DND-41 (cell line): ENCODE measurements around the gene AKAP1.

Experiments
- ATAC-seq: fragments of 200-7000 bp; cut with Tn5 transposase; 3 replicates; pipeline ENCODE4 v1.9.1; 2021; ENCODE audit warnings: low read depth; ENCODE audit not compliant: insufficient read depth
- DNase-seq: peaks from one replicate; pipeline ENCODE4 v3.0.0-alpha.2; 2020
- H2AFZ ChIP-seq: 2 replicates; pipeline ENCODE4 v1.6.0; 2012; ENCODE audit warnings: low read depth, low read length
- H3K27ac ChIP-seq: 2 replicates; pipeline ENCODE4 v1.5.1; 2012; ENCODE audit warnings: low read length, inconsistent platforms
- H3K27me3 ChIP-seq: fragments of 200-600 bp; sonication (generic); 2 replicates; pipeline ENCODE4 v1.6.0; 2012; ENCODE audit warnings: low read length, mild to moderate bottlenecking, inconsistent platforms; ENCODE audit not compliant: insufficient read depth, poor library complexity
- H3K36me3 ChIP-seq: 2 replicates; pipeline ENCODE4 v1.5.1; 2012; ENCODE audit warnings: low read length, inconsistent platforms; ENCODE audit not compliant: insufficient read depth
- H3K4me1 ChIP-seq: 2 replicates; pipeline ENCODE4 v1.5.1; 2012; ENCODE audit warnings: mild to moderate bottlenecking, low read length; ENCODE audit not compliant: insufficient read depth
- H3K4me2 ChIP-seq: 2 replicates; pipeline ENCODE4 v1.6.0; 2012; ENCODE audit warnings: mild to moderate bottlenecking, moderate library complexity, low read length, inconsistent platforms; ENCODE audit not compliant: insufficient read depth
- H3K4me3 ChIP-seq, 2 experiments: fragments of 200-600 bp in 1 of 2; shearing (Covaris generic) in 1 of 2; 2 replicates each; pipeline ENCODE4 v1.5.1; 2012 to 2016; ENCODE audit warnings: inconsistent platforms in 2 of 2, low read length in 2 of 2, mild to moderate bottlenecking in 2 of 2, low read depth in 1 of 2, moderate library complexity in 1 of 2
- H3K79me2 ChIP-seq: 2 replicates; pipeline ENCODE4 v1.6.0; 2012; ENCODE audit warnings: low read length, inconsistent platforms; ENCODE audit not compliant: insufficient read depth
- H3K9ac ChIP-seq: 2 replicates; pipeline ENCODE4 v1.6.0; 2012; ENCODE audit warnings: low read depth, mild to moderate bottlenecking, inconsistent platforms, low read length, moderate library complexity
- H3K9me3 ChIP-seq: 2 replicates; pipeline ENCODE4 v1.5.1; 2012; ENCODE audit warnings: low read length, moderate library complexity, mild to moderate bottlenecking, inconsistent platforms; ENCODE audit not compliant: insufficient read depth, severe bottlenecking
- H4K20me1 ChIP-seq: 2 replicates; pipeline ENCODE4 v1.6.0; 2012; ENCODE audit warnings: low read length; ENCODE audit not compliant: insufficient read depth
- EZH2 ChIP-seq: IDR thresholded peaks from 3 replicates; pipeline ENCODE4 v1.6.1; 2012; ENCODE audit warnings: borderline replicate concordance, low read depth, mild to moderate bottlenecking, moderate library complexity, low read length, inconsistent platforms; ENCODE audit not compliant: severe bottlenecking
- TF ChIP-seq, protein P1 (sequence below): IDR thresholded peaks from 2 replicates; pipeline ENCODE4 v1.5.1; 2012; ENCODE audit warnings: borderline replicate concordance, low read length, moderate library complexity, mild to moderate bottlenecking; ENCODE audit not compliant: poor library complexity, severe bottlenecking; ENCODE audit errors: extremely low read depth

The AKAP1 gene

DNA sequence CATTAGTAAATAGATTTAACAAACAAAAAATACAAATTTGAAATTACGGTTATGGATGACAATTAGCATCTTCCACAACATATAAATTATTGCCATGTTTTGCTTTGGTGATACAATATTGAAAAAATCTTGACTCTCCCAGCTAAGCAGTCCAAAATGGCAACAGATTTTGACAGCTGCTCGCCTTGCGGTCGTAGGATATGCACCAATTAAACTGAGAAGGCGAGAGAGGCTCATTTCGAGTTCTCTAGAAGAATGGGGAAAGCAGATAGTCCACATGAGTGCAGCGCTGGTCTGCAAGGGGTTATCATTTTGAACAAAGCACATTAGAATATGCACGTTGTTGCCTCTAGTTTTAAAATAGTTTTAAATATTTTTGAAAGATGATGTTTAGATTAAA is 55.3 kb downstream of the AKAP1 start:
- Histone ChIP-seq H3K27ac (no peak overlapping the region), H3K4me3 (no peak overlapping the region)
- TF ChIP-seq EZH2, result no peak
- TF ChIP-seq, protein P1, sequence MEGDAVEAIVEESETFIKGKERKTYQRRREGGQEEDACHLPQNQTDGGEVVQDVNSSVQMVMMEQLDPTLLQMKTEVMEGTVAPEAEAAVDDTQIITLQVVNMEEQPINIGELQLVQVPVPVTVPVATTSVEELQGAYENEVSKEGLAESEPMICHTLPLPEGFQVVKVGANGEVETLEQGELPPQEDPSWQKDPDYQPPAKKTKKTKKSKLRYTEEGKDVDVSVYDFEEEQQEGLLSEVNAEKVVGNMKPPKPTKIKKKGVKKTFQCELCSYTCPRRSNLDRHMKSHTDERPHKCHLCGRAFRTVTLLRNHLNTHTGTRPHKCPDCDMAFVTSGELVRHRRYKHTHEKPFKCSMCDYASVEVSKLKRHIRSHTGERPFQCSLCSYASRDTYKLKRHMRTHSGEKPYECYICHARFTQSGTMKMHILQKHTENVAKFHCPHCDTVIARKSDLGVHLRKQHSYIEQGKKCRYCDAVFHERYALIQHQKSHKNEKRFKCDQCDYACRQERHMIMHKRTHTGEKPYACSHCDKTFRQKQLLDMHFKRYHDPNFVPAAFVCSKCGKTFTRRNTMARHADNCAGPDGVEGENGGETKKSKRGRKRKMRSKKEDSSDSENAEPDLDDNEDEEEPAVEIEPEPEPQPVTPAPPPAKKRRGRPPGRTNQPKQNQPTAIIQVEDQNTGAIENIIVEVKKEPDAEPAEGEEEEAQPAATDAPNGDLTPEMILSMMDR, result no peak

GRCh38 chr17:57142925-57143324 is 57.9 kb downstream of the AKAP1 start:
- DNase-seq, result no peak
- no peak overlapping the region for H3K4me3 ChIP-seq
- no peaks in the 10 kb centered on the region for H3K27me3 ChIP-seq
- no peak overlapping the region for H3K27ac ChIP-seq
- no peaks in the 10 kb centered on the region for H3K9me3 ChIP-seq
- no peaks in the 10 kb centered on the region for H3K36me3 ChIP-seq
- H3K4me2 ChIP-seq, result no peak overlapping the region
- H2AFZ ChIP-seq, result no peak overlapping the region
- no peak overlapping the region for H3K9ac ChIP-seq
- H4K20me1 ChIP-seq, result no peaks in the 10 kb centered on the region
- no peak for ATAC-seq
- H3K4me1 ChIP-seq, result no peaks in the 10 kb centered on the region
- no peaks in the 10 kb centered on the region for H3K79me2 ChIP-seq
- TF ChIP-seq EZH2, result no peak
- TF ChIP-seq, protein P1, result no peak

More for the DNA sequence above, 55.3 kb downstream of the AKAP1 start:
- no peaks in the 10 kb centered on the region for H3K79me2 ChIP-seq
- H3K36me3 ChIP-seq, result no peaks in the 10 kb centered on the region
- H3K9ac ChIP-seq, result no peak overlapping the region
- H2AFZ ChIP-seq, result no peak overlapping the region
- H3K27me3 ChIP-seq, result no peaks in the 10 kb centered on the region
- H3K9me3 ChIP-seq, result no peaks in the 10 kb centered on the region
- H4K20me1 ChIP-seq, result no peaks in the 10 kb centered on the region
- no peak for ATAC-seq
- H3K4me2 ChIP-seq, result no peak overlapping the region
- H3K4me1 ChIP-seq, result peaks cover 11% of the 10 kb centered on the region
- DNase-seq, result no peak

GRCh38 chr17:57143361-57143760 is 58.3 kb downstream of the AKAP1 start:
- Histone ChIP-seq H3K27ac (no peak overlapping the region), H3K9ac (no peak overlapping the region), H3K9me3 (no peaks in the 10 kb centered on the region), H3K36me3 (no peaks in the 10 kb centered on the region), H3K4me1 (no peaks in the 10 kb centered on the region), H3K4me3 (no peak overlapping the region), H3K4me2 (no peak overlapping the region), H3K79me2 (no peaks in the 10 kb centered on the region), H4K20me1 (no peaks in the 10 kb centered on the region), H3K27me3 (no peaks in the 10 kb centered on the region), H2AFZ (no peak overlapping the region)
- ATAC-seq (no peak), DNase-seq (no peak)
- TF ChIP-seq EZH2, result no peak
- TF ChIP-seq, protein P1, result no peak

DNA sequence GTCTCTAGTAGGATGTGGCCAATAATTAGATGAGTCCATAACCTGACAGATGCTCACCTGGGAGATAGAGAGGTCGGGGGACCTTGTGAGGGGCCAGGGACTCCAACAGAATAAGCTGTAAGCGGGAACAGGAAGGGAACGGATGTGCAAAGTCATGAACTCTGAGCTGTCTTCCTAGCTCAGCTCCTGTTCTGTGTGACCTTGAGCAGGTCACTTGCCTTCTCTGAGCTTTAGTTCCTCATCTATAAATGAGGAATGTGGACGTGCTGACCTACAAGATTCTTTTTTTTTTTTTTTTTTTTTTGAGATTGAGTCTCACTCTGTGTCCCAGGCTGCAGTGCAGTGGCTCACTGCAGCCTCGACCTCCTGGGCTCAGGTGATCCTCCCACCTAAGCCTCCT is 58.9 kb downstream of the AKAP1 start:
- H3K27me3 ChIP-seq, result no peaks in the 10 kb centered on the region
- TF ChIP-seq, protein P1, result no peak
- TF ChIP-seq EZH2, result no peak
- H3K4me2 ChIP-seq, result no peak overlapping the region

More for the DNA sequence above, 58.9 kb downstream of the AKAP1 start:
- Histone ChIP-seq H4K20me1 (no peaks in the 10 kb centered on the region), H3K79me2 (no peaks in the 10 kb centered on the region), H2AFZ (no peak overlapping the region), H3K9me3 (peaks cover under 1% of the 10 kb centered on the region), H3K27ac (no peak overlapping the region), H3K9ac (no peak overlapping the region), H3K4me3 (no peak overlapping the region), H3K4me1 (no peaks in the 10 kb centered on the region), H3K36me3 (no peaks in the 10 kb centered on the region)
- no peak for DNase-seq
- ATAC-seq, result no peak
